Measurements from ENCODE around the gene CACNA1D. TPM values are rescaled to one million over a fixed set of nuclear protein-coding genes. Genes with fewer than 3 reads are reported as not detected.

The CACNA1D gene
- total RNA-seq, 4 donors from 2014 or later = 74.6 to 194 (median 105) TPM

- Histone ChIP-seq H3K27ac (no peak overlapping the region), H3K4me1 (no peaks in the 10 kb centered on the region), H3K4me3 (no peak overlapping the region)
These were observed 8.6 kb upstream of the CACNA1D start for GRCh38 chr3:53485675-53486403.

GRCh38 chr3:53486961-53487654 lies 7.3 kb upstream of the CACNA1D start:
- H3K4me1 ChIP-seq = no peaks in the 10 kb centered on the region
- H3K36me3 ChIP-seq = no peaks in the 10 kb centered on the region
- no peaks in the 10 kb centered on the region for H3K27me3 ChIP-seq
- no peak for DNase-seq
- no peaks in the 10 kb centered on the region for H3K9me3 ChIP-seq
- TF ChIP-seq CTCF (IDR thresholded peaks at IDR 0.05) = no peak
- TF ChIP-seq POLR2A (IDR thresholded peaks at IDR 0.05) = no peak
- no peak overlapping the region for H3K4me3 ChIP-seq
- no peak overlapping the region for H3K27ac ChIP-seq

More at GRCh38 chr3:53485675-53486403, 8.6 kb upstream of the CACNA1D start:
- H3K9me3 ChIP-seq = no peaks in the 10 kb centered on the region
- no peak for TF ChIP-seq CTCF (IDR thresholded peaks at IDR 0.05)
- TF ChIP-seq POLR2A (IDR thresholded peaks at IDR 0.05) = no peak
- no peaks in the 10 kb centered on the region for H3K27me3 ChIP-seq
- no peak for DNase-seq
- no peaks in the 10 kb centered on the region for H3K36me3 ChIP-seq

- Histone ChIP-seq H3K4me3 (no peak overlapping the region), H3K27ac (no peak overlapping the region), H3K9me3 (no peaks in the 10 kb centered on the region), H3K4me1 (peaks cover 0 to 14% (median 4%) of the 10 kb centered on the region in 4 donors), H3K27me3 (no peaks in the 10 kb centered on the region), H3K36me3 (no peaks in the 10 kb centered on the region)
- TF ChIP-seq CTCF (IDR thresholded peaks at IDR 0.05) (no peak), POLR2A (IDR thresholded peaks at IDR 0.05) (no peak)
- no peak for DNase-seq
These were observed 5.0 kb upstream of the CACNA1D start for GRCh38 chr3:53489386-53489785.

GRCh38 chr3:53489787-53490458 lies 4.5 kb upstream of the CACNA1D start:
- peaks cover 0 to 1% of the 10 kb centered on the region in 2 donors for H3K27me3 ChIP-seq
- no peaks in the 10 kb centered on the region for H3K9me3 ChIP-seq
- no peak overlapping the region for H3K4me3 ChIP-seq
- no peak overlapping the region for H3K27ac ChIP-seq
- no peak for DNase-seq
- no peak for TF ChIP-seq CTCF (IDR thresholded peaks at IDR 0.05)
- no peak for TF ChIP-seq POLR2A (IDR thresholded peaks at IDR 0.05)
- peaks cover 0 to 17% (median 4%) of the 10 kb centered on the region in 4 donors for H3K4me1 ChIP-seq
- no peaks in the 10 kb centered on the region for H3K36me3 ChIP-seq

GRCh38 chr3:53490459-53490968 lies 3.9 kb upstream of the CACNA1D start:
- Histone ChIP-seq H3K4me3 (no peak overlapping the region), H3K27me3 (peaks cover 0 to 3% of the 10 kb centered on the region in 2 donors), H3K4me1 (peaks cover 0 to 22% (median 9%) of the 10 kb centered on the region in 4 donors), H3K9me3 (no peaks in the 10 kb centered on the region), H3K27ac (no peak overlapping the region), H3K36me3 (no peaks in the 10 kb centered on the region)
- TF ChIP-seq POLR2A (IDR thresholded peaks at IDR 0.05) = no peak
- no peak for TF ChIP-seq CTCF (IDR thresholded peaks at IDR 0.05)
- DNase-seq = no peak
